Lower leg skin (tissue), 4 donors: ENCODE data around the gene CDH23. TPM values are rescaled to one million over a fixed set of nuclear protein-coding genes. Genes with fewer than 3 reads are reported as not detected.

Source experiments
- DNase-seq, 2 donors: peaks; one replicate each; pipeline ENCODE4 v3.0.0-alpha.2; 2019; ENCODE audit warnings: low spot score in 2 of 2
- H3K4me3 ChIP-seq: fragments of 200-600 bp; sonication (generic); 2 replicates; pipeline ENCODE4 v1.5.1; 2017; ENCODE audit warnings: mild to moderate bottlenecking, low read depth; ENCODE audit not compliant: poor library complexity, severe bottlenecking
- CTCF ChIP-seq, 3 donors: fragments of 450-650 bp; IDR thresholded peaks; one replicate each; pipeline ENCODE4 v1.5.1; 2016; ENCODE audit warnings: antibody characterized with exemption in 3 of 3, mild to moderate bottlenecking in 3 of 3, moderate library complexity in 2 of 3
- POLR2A ChIP-seq, 2 donors: fragments of 450-650 bp; IDR thresholded peaks; one replicate each; pipeline ENCODE4 v1.6.1; 2016 to 2017; ENCODE audit warnings: antibody characterized with exemption in 2 of 2, mild to moderate bottlenecking in 1 of 2, moderate library complexity in 1 of 2
- WGBS, 2 donors: methylation state at CpG; one replicate each; pipeline ENCODE4 v1.1.5; 2018; 5-methylcytosine and 5-hydroxymethylcytosine counted together
- intact Hi-C: fragments of 100-400 bp; cut with DNase I; formaldehyde crosslinking; loops from one replicate; pipeline ENCODE4 v1.15.0; 2023; ENCODE audit warnings: low total_unique reads
- total RNA-seq, 4 donors: library from RNA; depleted of rRNA; stranded (reverse); fragments of >200 nt; gene quantifications; one replicate each; pipeline ENCODE4 v1.1.0, GENCODE V29; 2016

Gene CDH23
- total RNA-seq, 4 donors from 2014 or later = 1.7 to 9.2 (median 2.6) TPM

- H3K4me3 ChIP-seq = no peak overlapping the region
- WGBS, 2 donors = 84 to 89% methylated on average over 7 of the region's 7 CpGs
- intact Hi-C loops = no loop called here
- no peak for DNase-seq
- TF ChIP-seq POLR2A (IDR thresholded peaks at IDR 0.05) = no peak
- TF ChIP-seq CTCF (IDR thresholded peaks at IDR 0.05) = no peak
Observed at GRCh38 chr10:71796749-71797405, 400.2 kb downstream of the CDH23 start.

GRCh38 chr10:71797533-71798307, 401.0 kb downstream of the CDH23 start:
- DNase-seq = no peak
- TF ChIP-seq CTCF (IDR thresholded peaks at IDR 0.05) = no peak
- no peak for TF ChIP-seq POLR2A (IDR thresholded peaks at IDR 0.05)
- H3K4me3 ChIP-seq = no peak overlapping the region
- 69 to 77% methylated on average over 10 of the region's 10 CpGs for WGBS, 2 donors
- intact Hi-C loops = no loop called here

GRCh38 chr10:71798308-71798624, 401.5 kb downstream of the CDH23 start:
- no peak for DNase-seq

GRCh38 chr10:71799112-71799511, 402.4 kb downstream of the CDH23 start:
- WGBS, 2 donors = 69 to 81% methylated on average over 10 of the region's 10 CpGs
- no peak for DNase-seq
- H3K4me3 ChIP-seq = no peak overlapping the region
- intact Hi-C loops = no loop called here
- TF ChIP-seq POLR2A (IDR thresholded peaks at IDR 0.05) = no peak
- TF ChIP-seq CTCF (IDR thresholded peaks at IDR 0.05) = no peak

More at GRCh38 chr10:71798308-71798624, 401.5 kb downstream of the CDH23 start:
- no peak for TF ChIP-seq POLR2A (IDR thresholded peaks at IDR 0.05)
- no peak for TF ChIP-seq CTCF (IDR thresholded peaks at IDR 0.05)
- H3K4me3 ChIP-seq = no peak overlapping the region
- 77 to 80% methylated on average over 5 to 6 of the region's 6 CpGs for WGBS, 2 donors
- intact Hi-C loops = no loop called here

- WGBS, 2 donors = 70 to 73% methylated on average over 3 of the region's 3 CpGs
- H3K4me3 ChIP-seq = no peak overlapping the region
- no peak for DNase-seq
- TF ChIP-seq CTCF (IDR thresholded peaks at IDR 0.05) (no peak), POLR2A (IDR thresholded peaks at IDR 0.05) (no peak)
- intact Hi-C loops = no loop called here
Observed at GRCh38 chr10:71799608-71800453, 403.1 kb downstream of the CDH23 start.
